HEK293T (cell line): ENCODE data around the gene NUP35.
"Not testable (repeated sequence)": the region's sequence is repeated elsewhere in the genome, so short reads cannot be mapped to it uniquely, and the experiment has no call there.

Experiments used
- CTCF ChIA-PET: fragments of 350-600 bp; formaldehyde crosslinking; extraction: SDS; loops from one replicate; lab custom pipeline; 2021; ENCODE audit warnings: antibody characterized with exemption, inconsistent platforms; lab: Yijun Ruan, JAX
- POLR2A ChIA-PET: fragments of 350-600 bp; formaldehyde crosslinking; extraction: SDS; loops from one replicate; lab custom pipeline; 2020; ENCODE audit warnings: antibody characterized with exemption, inconsistent platforms; lab: Yijun Ruan, JAX
- DNase-seq: peaks from one replicate; pipeline ENCODE4 v3.0.0; 2012; ENCODE audit warnings: mixed read lengths; ENCODE audit errors: extremely low spot score
- ARNT ChIP-seq: fragments of 450-650 bp; IDR thresholded peaks from 2 replicates; pipeline ENCODE4 v1.6.1; 2017; ENCODE audit warnings: mild to moderate bottlenecking
- BHLHE40 ChIP-seq: fragments of 450-650 bp; IDR thresholded peaks from 2 replicates; pipeline ENCODE4 v1.6.1; 2016; ENCODE audit warnings: mild to moderate bottlenecking, moderate library complexity, borderline replicate concordance
- CTBP1 ChIP-seq: fragments of 450-650 bp; IDR thresholded peaks from 2 replicates; pipeline ENCODE4 v1.6.1; 2016; ENCODE audit warnings: borderline replicate concordance
- ELF4 ChIP-seq: fragments of 450-650 bp; IDR thresholded peaks from 2 replicates; pipeline ENCODE4 v1.6.1; 2017; ENCODE audit warnings: antibody characterized with exemption
- FOXA1 ChIP-seq: fragments of 450-650 bp; IDR thresholded peaks from 2 replicates; pipeline ENCODE4 v1.6.1; 2016; ENCODE audit warnings: mild to moderate bottlenecking
- FOXK2 ChIP-seq: fragments of 450-650 bp; IDR thresholded peaks from 2 replicates; pipeline ENCODE4 v1.6.1; 2016; ENCODE audit warnings: mild to moderate bottlenecking
- FOXM1 ChIP-seq: fragments of 450-650 bp; IDR thresholded peaks from 2 replicates; pipeline ENCODE4 v1.6.1; 2017; ENCODE audit warnings: mild to moderate bottlenecking, borderline replicate concordance
- HDGF ChIP-seq: fragments of 450-650 bp; IDR thresholded peaks from 2 replicates; pipeline ENCODE4 v1.6.1; 2017; ENCODE audit warnings: antibody characterized with exemption, borderline replicate concordance
- L3MBTL2 ChIP-seq: fragments of 450-650 bp; conservative IDR thresholded peaks from 2 replicates; pipeline ENCODE4 v1.6.1; 2016; ENCODE audit warnings: mild to moderate bottlenecking
- LEF1 ChIP-seq: fragments of 450-650 bp; IDR thresholded peaks from 2 replicates; pipeline ENCODE4 v1.6.1; 2017; ENCODE audit warnings: mild to moderate bottlenecking, borderline replicate concordance
- NFRKB ChIP-seq: fragments of 450-650 bp; IDR thresholded peaks from 2 replicates; pipeline ENCODE4 v1.6.1; 2016; ENCODE audit warnings: mild to moderate bottlenecking, moderate library complexity
- PKNOX1 ChIP-seq: fragments of 450-650 bp; IDR thresholded peaks from 2 replicates; pipeline ENCODE4 v1.6.1; 2016
- SP1 ChIP-seq: fragments of 450-650 bp; IDR thresholded peaks from 2 replicates; pipeline ENCODE4 v1.6.1; 2017
- SUZ12 ChIP-seq: fragments of 450-650 bp; IDR thresholded peaks from 2 replicates; pipeline ENCODE4 v1.6.1; 2016; ENCODE audit warnings: mild to moderate bottlenecking
- TARDBP ChIP-seq: fragments of 450-650 bp; IDR thresholded peaks from 2 replicates; pipeline ENCODE4 v1.6.1; 2016
- ZNF384 ChIP-seq: fragments of 450-650 bp; IDR thresholded peaks from 2 replicates; pipeline ENCODE4 v1.6.1; 2016

The NUP35 gene

GRCh38 chr2:183149489-183149888, 25.2 kb downstream of the NUP35 start:
- DNase-seq: no peak
- ChIA-PET POLR2A (interaction anchor here (1.2 kb wide), 1 partner anchor 25 kb away, joined by 4 read pairs; the partner anchor contains the start of gene NUP35), CTCF (no interaction called here)
- TF ChIP-seq ZNF384: no peak
- TF ChIP-seq HDGF: no peak
- TF ChIP-seq ELF4: no peak
- TF ChIP-seq ARNT: no peak
- TF ChIP-seq BHLHE40: no peak
- no peak for TF ChIP-seq PKNOX1
- no peak for TF ChIP-seq TARDBP
- TF ChIP-seq L3MBTL2: no peak
- no peak for TF ChIP-seq NFRKB
- TF ChIP-seq FOXK2: no peak
- TF ChIP-seq SP1: no peak

- POLR2A ChIA-PET, CTCF ChIA-PET, DNase-seq: not testable (repeated sequence)
These were observed 28.0 kb downstream of the NUP35 start for GRCh38 chr2:183152280-183152679.

DNA sequence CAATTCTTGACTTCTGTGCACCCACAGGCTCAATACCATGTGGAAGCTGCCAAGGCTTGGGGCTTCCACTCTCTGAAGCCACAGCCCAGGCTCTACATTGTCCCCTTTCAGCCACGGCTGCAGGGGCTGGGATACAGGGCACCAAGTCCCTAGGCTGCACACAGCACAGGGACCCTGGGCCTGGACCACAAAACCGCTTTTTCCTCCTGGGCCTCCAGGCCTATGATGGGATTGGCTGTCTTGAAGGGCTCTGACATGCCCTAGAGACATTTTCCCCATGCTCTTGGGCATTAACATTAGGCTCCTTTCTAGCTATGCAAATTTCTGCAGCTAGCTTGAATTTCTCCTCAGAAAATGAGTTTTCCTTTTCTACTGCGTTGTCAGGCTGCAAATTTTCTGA, 29.7 kb downstream of the NUP35 start:
- no peak for DNase-seq
- no peak for TF ChIP-seq LEF1
- no peak for TF ChIP-seq ELF4
- TF ChIP-seq CTBP1: no peak
- no peak for TF ChIP-seq SUZ12
- TF ChIP-seq FOXK2: no peak
- no peak for TF ChIP-seq TARDBP
- no peak for TF ChIP-seq BHLHE40
- no peak for TF ChIP-seq ZNF384
- TF ChIP-seq FOXM1: no peak
- no peak for TF ChIP-seq NFRKB
- no peak for TF ChIP-seq ARNT
- no peak for TF ChIP-seq PKNOX1
- TF ChIP-seq FOXA1: no peak
- TF ChIP-seq L3MBTL2: no peak
- TF ChIP-seq SP1: no peak
- no peak for TF ChIP-seq HDGF
- ChIA-PET POLR2A (no interaction called here), CTCF (no interaction called here)

- DNase-seq, CTCF ChIA-PET, POLR2A ChIA-PET: not testable (repeated sequence)
These were observed 30.5 kb downstream of the NUP35 start for GRCh38 chr2:183154772-183155171.

GRCh38 chr2:183157131-183157530, 32.9 kb downstream of the NUP35 start:
- ChIA-PET POLR2A (no interaction called here), CTCF (no interaction called here)
- TF ChIP-seq NFRKB (no peak), CTBP1 (no peak), ELF4 (no peak), ARNT (no peak), FOXK2 (no peak), PKNOX1 (no peak), SUZ12 (no peak), FOXM1 (no peak), TARDBP (no peak), FOXA1 (no peak), LEF1 (no peak), ZNF384 (no peak), L3MBTL2 (no peak), BHLHE40 (no peak), HDGF (no peak), SP1 (no peak)
- no peak for DNase-seq

GRCh38 chr2:183162362-183162761, 38.1 kb downstream of the NUP35 start:
- CTCF ChIA-PET: no interaction called here
- POLR2A ChIA-PET: no interaction called here
- no peak for DNase-seq
- TF ChIP-seq TARDBP (no peak), FOXK2 (no peak), ELF4 (no peak), FOXM1 (no peak), PKNOX1 (no peak), SUZ12 (no peak), ZNF384 (no peak), SP1 (no peak), L3MBTL2 (no peak), ARNT (no peak), NFRKB (no peak), FOXA1 (no peak), CTBP1 (no peak), LEF1 (no peak), BHLHE40 (no peak), HDGF (no peak)
